GM12874 (cell line): ENCODE results near the gene CXCR6.

Source experiments
- TF ChIP-seq, protein P1 (sequence below): IDR thresholded peaks from 2 replicates; pipeline ENCODE4 v1.5.1; 2011; ENCODE audit warnings: low read depth, mild to moderate bottlenecking, control low read depth, low read length, moderate library complexity; ENCODE audit not compliant: insufficient read depth

Gene CXCR6

DNA sequence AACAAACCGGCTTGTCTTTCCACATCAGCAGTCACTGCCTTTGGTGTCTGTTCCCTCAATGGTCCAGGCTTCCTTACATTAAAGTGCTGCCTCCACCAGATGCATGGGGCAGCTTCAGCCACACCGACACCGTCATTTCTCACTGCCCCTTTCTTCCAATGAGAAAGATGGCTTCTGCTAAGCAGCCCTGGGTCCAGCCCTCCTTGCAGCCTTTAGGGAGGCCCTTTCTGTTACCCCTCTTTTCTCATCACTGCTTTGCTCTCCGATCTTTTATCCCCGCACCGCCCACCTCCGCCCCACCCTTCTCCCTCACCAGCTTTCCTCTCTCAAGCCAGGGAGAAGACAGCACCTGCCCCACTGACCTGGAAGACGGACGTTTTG lies 28.2 kb upstream of the CXCR6 start:
- TF ChIP-seq, protein P1, sequence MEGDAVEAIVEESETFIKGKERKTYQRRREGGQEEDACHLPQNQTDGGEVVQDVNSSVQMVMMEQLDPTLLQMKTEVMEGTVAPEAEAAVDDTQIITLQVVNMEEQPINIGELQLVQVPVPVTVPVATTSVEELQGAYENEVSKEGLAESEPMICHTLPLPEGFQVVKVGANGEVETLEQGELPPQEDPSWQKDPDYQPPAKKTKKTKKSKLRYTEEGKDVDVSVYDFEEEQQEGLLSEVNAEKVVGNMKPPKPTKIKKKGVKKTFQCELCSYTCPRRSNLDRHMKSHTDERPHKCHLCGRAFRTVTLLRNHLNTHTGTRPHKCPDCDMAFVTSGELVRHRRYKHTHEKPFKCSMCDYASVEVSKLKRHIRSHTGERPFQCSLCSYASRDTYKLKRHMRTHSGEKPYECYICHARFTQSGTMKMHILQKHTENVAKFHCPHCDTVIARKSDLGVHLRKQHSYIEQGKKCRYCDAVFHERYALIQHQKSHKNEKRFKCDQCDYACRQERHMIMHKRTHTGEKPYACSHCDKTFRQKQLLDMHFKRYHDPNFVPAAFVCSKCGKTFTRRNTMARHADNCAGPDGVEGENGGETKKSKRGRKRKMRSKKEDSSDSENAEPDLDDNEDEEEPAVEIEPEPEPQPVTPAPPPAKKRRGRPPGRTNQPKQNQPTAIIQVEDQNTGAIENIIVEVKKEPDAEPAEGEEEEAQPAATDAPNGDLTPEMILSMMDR = no peak

DNA sequence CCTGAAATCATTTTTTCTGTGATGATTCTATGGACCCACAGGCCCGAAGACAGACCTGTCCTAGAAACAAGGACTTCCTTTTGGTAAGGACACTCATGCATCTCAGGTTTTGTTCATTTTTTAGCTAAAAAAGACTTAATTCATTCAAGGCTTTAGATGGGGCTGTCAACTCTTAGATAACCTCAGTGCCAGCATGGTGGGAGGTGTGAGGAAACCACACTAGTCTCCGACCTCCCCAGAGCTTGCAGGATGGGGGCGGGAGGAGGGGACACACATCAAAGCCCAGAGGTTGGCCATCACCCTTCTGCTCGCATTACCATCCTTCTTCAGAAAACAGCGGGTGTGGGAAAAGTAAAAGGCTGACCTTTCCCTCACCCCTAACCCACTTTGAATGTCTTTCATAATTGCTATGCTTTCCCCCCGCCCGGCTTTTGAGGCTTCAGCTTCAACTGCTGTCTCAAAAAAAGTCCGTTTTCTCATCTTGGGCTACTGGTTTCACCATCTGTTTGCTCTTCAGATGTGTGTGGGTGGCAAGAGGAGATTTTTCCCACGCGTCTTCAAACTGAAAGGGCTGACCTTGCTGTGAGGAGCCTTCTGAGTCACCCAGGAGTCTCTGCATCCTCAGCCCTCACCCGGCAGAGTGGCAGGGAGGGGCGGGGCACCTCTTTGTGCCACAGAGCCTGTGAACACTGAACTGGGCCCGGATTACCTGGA lies 27.6 kb upstream of the CXCR6 start:
- TF ChIP-seq, protein P1 = no peak

DNA sequence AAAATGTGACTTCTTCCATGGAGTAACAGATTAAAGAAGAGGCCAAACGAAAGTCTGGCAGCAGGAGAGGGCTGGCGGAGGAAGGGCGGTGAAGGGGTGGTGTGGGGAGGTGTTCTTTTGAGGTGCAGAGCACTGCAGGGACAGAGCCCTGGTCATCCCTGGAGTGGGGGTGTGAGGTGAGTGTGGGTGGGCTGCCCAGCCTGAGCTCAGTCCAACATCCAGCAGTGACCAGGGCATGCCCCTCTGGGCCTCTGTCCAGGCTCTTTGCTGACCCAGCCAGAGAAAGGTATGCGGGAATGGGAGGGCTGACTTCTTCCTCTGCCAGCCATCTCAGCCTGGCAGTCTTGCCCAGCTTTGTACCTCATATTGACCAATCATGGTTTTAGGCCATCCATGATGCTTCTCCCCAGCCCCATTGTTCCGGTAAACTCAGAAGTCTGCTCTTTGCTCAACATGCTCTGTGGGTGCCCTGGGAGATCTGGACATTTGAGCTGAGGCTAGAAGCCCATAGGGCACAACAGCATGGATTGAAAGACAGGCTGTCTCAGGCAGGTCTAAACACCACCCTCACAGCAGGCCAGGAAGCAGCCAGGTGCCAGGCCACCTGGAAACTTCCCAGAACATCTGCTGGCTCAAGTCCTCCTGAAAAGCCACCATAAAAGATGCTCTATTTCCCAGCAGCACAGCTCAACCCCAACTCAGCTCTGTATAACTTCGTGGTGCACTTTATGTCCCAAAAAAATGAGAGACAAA lies 25.9 kb upstream of the CXCR6 start:
- TF ChIP-seq, protein P1 = no peak

DNA sequence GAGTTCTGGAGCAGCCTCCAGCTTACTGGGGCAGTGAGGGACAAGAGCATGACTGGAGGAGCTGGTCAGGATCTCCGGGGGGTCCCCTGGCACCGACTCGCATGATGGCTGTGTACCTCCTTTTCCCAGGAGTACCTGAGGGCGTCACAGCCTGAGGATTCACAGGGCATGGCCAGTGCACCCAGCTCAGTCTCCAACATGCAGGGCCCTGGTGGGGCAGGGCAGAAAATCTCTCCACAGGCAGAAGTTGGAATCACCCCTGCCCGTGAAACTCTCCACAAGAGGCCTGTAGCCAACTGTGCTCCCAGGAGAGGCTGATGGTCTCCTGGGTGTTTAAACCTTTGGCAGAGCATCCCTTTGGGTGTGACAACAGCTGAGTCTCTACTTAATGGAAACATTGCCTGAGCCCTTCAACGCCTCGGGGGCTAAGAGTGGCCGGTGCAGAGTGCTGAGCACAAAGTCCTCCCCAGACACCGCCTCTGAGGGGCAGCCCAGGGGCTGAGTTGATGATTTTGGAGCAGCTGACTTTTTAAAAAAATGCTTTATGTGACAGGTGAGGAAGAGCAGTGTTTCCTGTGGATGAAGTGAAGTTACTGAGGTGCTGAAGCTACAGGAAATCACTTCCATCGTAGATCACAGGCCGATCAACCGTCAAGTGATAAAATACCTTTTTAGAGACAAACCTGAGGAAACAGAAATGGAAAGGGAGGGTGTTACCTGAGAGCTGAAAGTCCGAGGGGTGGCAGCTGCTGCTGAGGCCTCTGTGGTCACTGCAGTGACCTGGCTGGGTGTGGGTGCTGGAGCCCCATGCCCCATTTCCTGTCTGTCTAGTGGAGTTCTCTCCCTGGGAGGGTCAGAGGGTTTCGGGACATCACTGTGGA lies 21.9 kb upstream of the CXCR6 start:
- TF ChIP-seq, protein P1 = no peak

DNA sequence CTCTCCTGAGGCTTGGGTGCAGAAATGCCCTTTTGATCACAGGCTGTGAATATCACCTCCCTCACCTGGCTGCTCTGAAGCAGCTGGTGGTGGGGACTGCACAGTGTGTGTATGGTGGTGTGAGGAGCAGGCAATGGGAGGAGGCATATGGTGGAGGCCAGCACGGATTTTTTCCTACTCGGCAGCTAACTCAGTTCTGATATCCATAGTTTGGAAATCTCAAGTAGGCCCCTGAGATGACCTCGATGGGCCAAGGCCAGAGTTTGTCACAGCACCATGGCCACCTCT lies 21.3 kb upstream of the CXCR6 start:
- TF ChIP-seq, protein P1 = no peak

DNA sequence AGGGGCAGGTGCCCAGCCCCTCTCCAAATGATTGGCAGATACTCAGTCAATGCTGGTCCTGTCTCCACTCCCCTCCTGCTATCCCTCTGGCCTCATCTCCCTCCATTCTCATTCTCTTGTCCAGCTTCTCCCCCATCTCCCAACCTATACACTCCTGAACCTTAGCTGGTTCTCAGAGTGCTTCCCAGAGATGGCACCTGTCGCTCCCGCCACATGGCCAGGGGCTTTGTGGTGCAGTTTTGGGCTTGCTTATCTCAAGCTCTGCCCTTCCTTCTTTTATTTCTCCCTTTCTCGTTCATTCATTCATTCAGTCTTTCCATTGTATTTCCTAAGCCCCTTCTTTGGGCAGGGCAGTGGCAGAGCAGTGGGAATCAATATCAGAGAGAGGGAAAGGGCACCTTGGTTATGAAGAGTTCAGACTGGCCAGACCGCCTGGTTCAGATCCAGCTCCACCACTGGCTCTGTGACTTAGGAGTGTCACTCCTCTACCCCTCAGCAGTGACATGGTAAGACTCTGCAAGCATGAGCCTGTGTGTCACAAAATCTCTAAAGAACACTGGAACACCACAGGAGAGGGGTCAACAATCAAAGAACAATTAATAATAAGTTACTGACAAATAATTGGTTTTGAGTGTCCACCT lies 20.2 kb upstream of the CXCR6 start:
- TF ChIP-seq, protein P1 = no peak

DNA sequence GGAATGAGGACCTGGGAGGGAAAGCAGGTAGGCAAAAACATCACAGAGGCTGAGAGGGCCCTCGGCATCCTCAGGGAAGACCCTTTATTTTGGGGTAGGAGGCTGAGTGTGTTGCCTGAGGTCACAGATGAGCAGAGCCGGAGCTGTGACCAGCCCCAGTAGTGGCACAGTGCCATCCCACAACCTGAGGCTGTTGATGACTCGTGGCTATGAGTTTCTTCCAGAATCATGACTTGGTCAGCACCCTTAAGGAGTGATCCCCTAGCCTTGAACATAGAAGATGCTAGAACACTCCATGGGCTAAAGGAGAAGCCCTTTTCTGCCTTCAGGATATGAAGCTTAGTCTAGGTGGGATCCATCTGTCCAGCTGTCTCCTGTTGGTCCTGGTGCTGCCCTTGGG lies 19.5 kb upstream of the CXCR6 start:
- TF ChIP-seq, protein P1 = no peak
